ENCODE data around the gene ADGRV1.

The ADGRV1 gene

DNA sequence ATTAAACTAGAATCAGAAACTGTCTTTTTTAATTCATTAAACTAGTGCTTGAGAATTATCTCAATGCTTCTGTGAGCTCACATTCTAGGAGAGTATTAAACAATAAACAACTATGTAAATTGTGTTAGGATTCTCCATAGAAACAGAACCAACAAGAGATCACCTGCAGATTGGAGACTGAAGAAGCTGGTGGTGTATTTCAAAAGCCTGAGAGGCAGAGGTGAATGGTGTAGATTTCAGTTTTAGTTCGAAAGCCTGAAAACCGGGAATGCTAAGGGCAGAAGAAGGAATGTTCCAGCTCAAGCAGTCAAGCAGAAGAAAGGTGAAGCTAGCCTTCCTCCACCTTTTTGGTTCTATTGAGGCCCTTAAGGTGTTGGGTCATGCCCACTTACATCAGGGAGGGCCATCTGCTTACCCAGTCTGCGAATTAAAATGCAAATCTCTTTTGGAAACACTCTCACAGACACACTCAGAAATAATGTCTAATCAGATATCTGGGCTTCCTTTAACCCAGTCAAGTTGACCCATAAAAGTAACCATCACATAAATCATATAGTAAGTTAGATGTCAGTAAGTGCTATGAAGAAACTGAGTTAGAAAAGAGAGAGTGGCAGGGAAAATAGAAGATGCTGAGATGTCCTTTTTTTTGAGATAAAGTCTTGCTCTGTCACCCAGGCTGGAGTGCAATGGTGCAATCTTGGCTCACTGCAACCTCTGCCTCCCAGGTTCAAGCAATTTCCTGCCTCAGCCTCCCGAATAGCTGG lies 533.1 kb downstream of the ADGRV1 start:
- Histone ChIP-seq H3K36me3 (ENCODE audit: control insufficient read depth in 2 of 2, insufficient read depth in 1 of 2, low read length in 2 of 2) (no peaks in the 10 kb centered on the region; a peak in 1 of 3 replicates), H3K9me3 (ENCODE audit: control insufficient read depth, insufficient read depth, low read depth, low read length) (no peaks in the 10 kb centered on the region), H3K4me1 (ENCODE audit: control insufficient read depth, insufficient read depth, low read length) (0 out of 2 replicates have a peak, but pooled peaks cover 4% of the 10 kb centered on the region), H3K27ac (ENCODE audit: extremely low read depth, low read depth, low read length) (no peak overlapping the region), H3K4me3 (ENCODE audit: low read depth, low read length) (no peak overlapping the region)
- CTCF ChIA-PET, result interaction anchor here (0.6 to 0.7 kb wide), 2 partner anchors 170 to 293 kb away, joined by 3 read pairs; no protein-coding TSS in a partner anchor
- POLR2A ChIA-PET, result interaction anchor here (1.1 kb wide), 1 partner anchor 291 kb away, joined by 3 read pairs; the partner anchor contains the start of gene ARRDC3
- TF ChIP-seq KLF8 (tag by site-specific recombination; IDR thresholded peaks at IDR 0.05) (no peak), ZNF555 (tag by site-specific recombination; conservative IDR thresholded peaks at IDR 0.05) (no peak), HOXA7 (CRISPR knock-in tag; IDR thresholded peaks at IDR 0.05; ENCODE audit: borderline replicate concordance) (no peak), ZNF223 (tag by site-specific recombination; IDR thresholded peaks at IDR 0.05) (no peak), KLF10 (tag by site-specific recombination; IDR thresholded peaks at IDR 0.05) (no peak)
- TF ChIP-seq, protein P1, sequence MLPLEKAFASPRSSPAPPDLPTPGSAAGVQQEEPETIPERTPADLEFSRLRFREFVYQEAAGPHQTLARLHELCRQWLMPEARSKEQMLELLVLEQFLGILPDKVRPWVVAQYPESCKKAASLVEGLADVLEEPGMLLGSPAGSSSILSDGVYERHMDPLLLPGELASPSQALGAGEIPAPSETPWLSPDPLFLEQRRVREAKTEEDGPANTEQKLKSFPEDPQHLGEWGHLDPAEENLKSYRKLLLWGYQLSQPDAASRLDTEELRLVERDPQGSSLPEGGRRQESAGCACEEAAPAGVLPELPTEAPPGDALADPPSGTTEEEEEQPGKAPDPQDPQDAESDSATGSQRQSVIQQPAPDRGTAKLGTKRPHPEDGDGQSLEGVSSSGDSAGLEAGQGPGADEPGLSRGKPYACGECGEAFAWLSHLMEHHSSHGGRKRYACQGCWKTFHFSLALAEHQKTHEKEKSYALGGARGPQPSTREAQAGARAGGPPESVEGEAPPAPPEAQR (tag by site-specific recombination; IDR thresholded peaks at IDR 0.05), result no peak
- TF ChIP-seq, protein P2, sequence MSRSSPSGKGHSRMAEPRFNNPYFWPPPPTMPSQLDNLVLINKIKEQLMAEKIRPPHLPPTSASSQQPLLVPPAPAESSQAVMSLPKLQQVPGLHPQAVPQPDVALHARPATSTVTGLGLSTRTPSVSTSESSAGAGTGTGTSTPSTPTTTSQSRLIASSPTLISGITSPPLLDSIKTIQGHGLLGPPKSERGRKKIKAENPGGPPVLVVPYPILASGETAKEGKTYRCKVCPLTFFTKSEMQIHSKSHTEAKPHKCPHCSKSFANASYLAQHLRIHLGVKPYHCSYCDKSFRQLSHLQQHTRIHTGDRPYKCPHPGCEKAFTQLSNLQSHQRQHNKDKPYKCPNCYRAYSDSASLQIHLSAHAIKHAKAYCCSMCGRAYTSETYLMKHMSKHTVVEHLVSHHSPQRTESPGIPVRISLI (tag by site-specific recombination; IDR thresholded peaks at IDR 0.05), result no peak

DNA sequence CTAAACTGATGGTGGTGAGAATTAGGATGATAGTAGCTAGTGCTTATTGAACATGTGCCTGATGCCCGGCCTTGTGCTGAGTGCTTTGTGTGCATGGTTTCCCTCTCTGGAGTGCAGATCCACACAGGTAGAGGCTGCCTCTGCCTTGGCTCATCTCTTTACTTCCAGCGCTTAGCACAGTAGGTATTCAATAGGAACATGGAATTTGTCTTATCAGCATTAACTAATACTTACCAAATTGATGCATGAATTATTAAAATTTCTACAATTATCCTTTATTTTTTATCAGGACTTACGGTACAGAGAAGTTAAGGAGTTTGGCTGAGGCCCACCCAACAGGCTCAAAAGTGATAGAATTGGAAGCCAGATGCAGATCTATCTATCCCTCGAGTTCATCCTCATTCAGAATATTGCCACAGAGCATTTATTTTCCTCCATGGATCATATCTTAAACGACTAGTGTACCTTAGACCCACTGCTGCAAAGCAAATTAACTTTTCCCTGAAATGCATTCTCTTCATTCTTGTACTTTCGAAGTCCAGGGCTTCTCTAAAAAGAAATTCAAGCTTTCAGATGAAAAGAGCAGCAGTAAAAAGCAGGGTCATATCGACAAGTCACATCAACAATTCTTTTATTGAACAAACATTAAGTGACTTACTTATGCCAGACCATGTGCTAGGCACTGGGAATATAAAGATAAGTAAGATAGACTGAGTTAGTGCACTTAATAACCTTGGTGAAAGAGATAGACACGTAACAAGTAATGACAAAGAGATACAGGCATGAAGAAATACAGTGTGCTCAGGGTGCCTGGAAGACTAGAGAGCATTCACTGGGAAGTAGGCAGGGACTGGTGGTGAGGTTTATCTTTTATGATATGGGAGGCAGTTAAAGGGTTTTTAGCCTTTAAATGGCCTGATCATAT lies 534.5 kb downstream of the ADGRV1 start:
- POLR2A ChIA-PET, result no interaction called here
- no peak overlapping the region for H3K27ac ChIP-seq (ENCODE audit: extremely low read depth, low read depth, low read length)
- H3K4me3 ChIP-seq (ENCODE audit: low read depth, low read length), result no peak overlapping the region
- no peaks in the 10 kb centered on the region for H3K36me3 ChIP-seq (ENCODE audit: control insufficient read depth in 2 of 2, insufficient read depth in 1 of 2, low read length in 2 of 2)
- no peaks in the 10 kb centered on the region for H3K9me3 ChIP-seq (ENCODE audit: control insufficient read depth, insufficient read depth, low read depth, low read length)
- TF ChIP-seq WT1 (tag by site-specific recombination; IDR thresholded peaks at IDR 0.05), result no peak
- TF ChIP-seq SP2 (tag by site-specific recombination; IDR thresholded peaks at IDR 0.05), result no peak
- TF ChIP-seq ZSCAN23 (tag by site-specific recombination; IDR thresholded peaks at IDR 0.05), result no peak
- TF ChIP-seq ZNF211 (tag by site-specific recombination; IDR thresholded peaks at IDR 0.05; ENCODE audit: low read depth), result no peak
- TF ChIP-seq ZNF830 (tag by site-specific recombination; IDR thresholded peaks at IDR 0.05; ENCODE audit: low read depth), result no peak
- TF ChIP-seq ZNF37A (tag by site-specific recombination; IDR thresholded peaks at IDR 0.05), result no peak
- TF ChIP-seq ZNF16 (tag by site-specific recombination; IDR thresholded peaks at IDR 0.05; ENCODE audit: low read depth), result no peak
- TF ChIP-seq, protein P3, sequence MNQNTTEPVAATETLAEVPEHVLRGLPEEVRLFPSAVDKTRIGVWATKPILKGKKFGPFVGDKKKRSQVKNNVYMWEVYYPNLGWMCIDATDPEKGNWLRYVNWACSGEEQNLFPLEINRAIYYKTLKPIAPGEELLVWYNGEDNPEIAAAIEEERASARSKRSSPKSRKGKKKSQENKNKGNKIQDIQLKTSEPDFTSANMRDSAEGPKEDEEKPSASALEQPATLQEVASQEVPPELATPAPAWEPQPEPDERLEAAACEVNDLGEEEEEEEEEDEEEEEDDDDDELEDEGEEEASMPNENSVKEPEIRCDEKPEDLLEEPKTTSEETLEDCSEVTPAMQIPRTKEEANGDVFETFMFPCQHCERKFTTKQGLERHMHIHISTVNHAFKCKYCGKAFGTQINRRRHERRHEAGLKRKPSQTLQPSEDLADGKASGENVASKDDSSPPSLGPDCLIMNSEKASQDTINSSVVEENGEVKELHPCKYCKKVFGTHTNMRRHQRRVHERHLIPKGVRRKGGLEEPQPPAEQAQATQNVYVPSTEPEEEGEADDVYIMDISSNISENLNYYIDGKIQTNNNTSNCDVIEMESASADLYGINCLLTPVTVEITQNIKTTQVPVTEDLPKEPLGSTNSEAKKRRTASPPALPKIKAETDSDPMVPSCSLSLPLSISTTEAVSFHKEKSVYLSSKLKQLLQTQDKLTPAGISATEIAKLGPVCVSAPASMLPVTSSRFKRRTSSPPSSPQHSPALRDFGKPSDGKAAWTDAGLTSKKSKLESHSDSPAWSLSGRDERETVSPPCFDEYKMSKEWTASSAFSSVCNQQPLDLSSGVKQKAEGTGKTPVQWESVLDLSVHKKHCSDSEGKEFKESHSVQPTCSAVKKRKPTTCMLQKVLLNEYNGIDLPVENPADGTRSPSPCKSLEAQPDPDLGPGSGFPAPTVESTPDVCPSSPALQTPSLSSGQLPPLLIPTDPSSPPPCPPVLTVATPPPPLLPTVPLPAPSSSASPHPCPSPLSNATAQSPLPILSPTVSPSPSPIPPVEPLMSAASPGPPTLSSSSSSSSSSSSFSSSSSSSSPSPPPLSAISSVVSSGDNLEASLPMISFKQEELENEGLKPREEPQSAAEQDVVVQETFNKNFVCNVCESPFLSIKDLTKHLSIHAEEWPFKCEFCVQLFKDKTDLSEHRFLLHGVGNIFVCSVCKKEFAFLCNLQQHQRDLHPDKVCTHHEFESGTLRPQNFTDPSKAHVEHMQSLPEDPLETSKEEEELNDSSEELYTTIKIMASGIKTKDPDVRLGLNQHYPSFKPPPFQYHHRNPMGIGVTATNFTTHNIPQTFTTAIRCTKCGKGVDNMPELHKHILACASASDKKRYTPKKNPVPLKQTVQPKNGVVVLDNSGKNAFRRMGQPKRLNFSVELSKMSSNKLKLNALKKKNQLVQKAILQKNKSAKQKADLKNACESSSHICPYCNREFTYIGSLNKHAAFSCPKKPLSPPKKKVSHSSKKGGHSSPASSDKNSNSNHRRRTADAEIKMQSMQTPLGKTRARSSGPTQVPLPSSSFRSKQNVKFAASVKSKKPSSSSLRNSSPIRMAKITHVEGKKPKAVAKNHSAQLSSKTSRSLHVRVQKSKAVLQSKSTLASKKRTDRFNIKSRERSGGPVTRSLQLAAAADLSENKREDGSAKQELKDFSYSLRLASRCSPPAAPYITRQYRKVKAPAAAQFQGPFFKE (tag by site-specific recombination; IDR thresholded peaks at IDR 0.05; ENCODE audit: borderline replicate concordance), result no peak
- TF ChIP-seq SETDB1 (IDR thresholded peaks at IDR 0.05; ENCODE audit: insufficient read length, low read length), result no peak
- H3K4me1 ChIP-seq (ENCODE audit: control insufficient read depth, insufficient read depth, low read length), result 0 out of 2 replicates have a peak, but pooled peaks cover 4% of the 10 kb centered on the region
- CTCF ChIA-PET, result interaction anchor here (1.1 kb wide), 1 partner anchor 328 kb away, joined by 3 read pairs; no protein-coding TSS in a partner anchor
